ENCODE results near the gene PPP6R3. TPM values are rescaled to one million over a fixed set of nuclear protein-coding genes. Genes with fewer than 3 reads are reported as not detected.
"Not testable (repeated sequence)": the region's sequence is repeated elsewhere in the genome, so short reads cannot be mapped to it uniquely, and the experiment has no call there.

The PPP6R3 gene
- total RNA-seq, 3 donors from 2014 or later (not counting 1 experiment from before 2014, with no cell fraction given), result 148 to 176 (median 149) TPM

GRCh38 chr11:68632802-68633201, 172.2 kb downstream of the PPP6R3 start:
- Mint-ChIP-seq H3K27ac (no peak overlapping the region), H3K4me1 (no peaks in the 10 kb centered on the region), H3K9me3 (no peaks in the 10 kb centered on the region), H3K36me3 (no peaks in the 10 kb centered on the region), H3K4me3 (no peak overlapping the region), H3K27me3 (ENCODE audit: low read depth in 2 of 2) (peaks cover 11 to 14% of the 10 kb centered on the region in 2 donors)
- DNase-seq (peak in 1 of 2 donors; percentile 70), ATAC-seq (no peak)
- 64% methylated on average over 6 of the region's 6 CpGs for WGBS (ENCODE audit: insufficient coverage)
- H3K27me3 ChIP-seq (ENCODE audit: control insufficient read depth, insufficient read depth, low read length), result no peaks in the 10 kb centered on the region
- no peaks in the 10 kb centered on the region for H3K9me3 ChIP-seq (ENCODE audit: control insufficient read depth, insufficient read depth, low read length)
- no peaks in the 10 kb centered on the region for H3K36me3 ChIP-seq (ENCODE audit: control insufficient read depth, insufficient read depth, low read length)
- H3K4me1 ChIP-seq (ENCODE audit: control insufficient read depth, insufficient read depth, low read length), result no peaks in the 10 kb centered on the region
- no peak for TF ChIP-seq CTCF (IDR thresholded peaks at IDR 0.05)
- intact Hi-C loops (cut with micrococcal nuclease), result no loop called here
- H3K4me3 ChIP-seq (ENCODE audit: low read length), result no peak overlapping the region
- H3K27ac ChIP-seq (ENCODE audit: low read length), result no peak overlapping the region

GRCh38 chr11:68634606-68635005, 174.1 kb downstream of the PPP6R3 start:
- H3K27me3 Mint-ChIP-seq (ENCODE audit: low read depth in 2 of 2), result peaks cover 14% of the 10 kb centered on the region in 2 donors
- H3K4me3 ChIP-seq (ENCODE audit: low read length); intact Hi-C loops (cut with micrococcal nuclease); H3K36me3 Mint-ChIP-seq; ATAC-seq; H3K27ac ChIP-seq (ENCODE audit: low read length); H3K27me3 ChIP-seq (ENCODE audit: control insufficient read depth, insufficient read depth, low read length); H3K4me1 Mint-ChIP-seq; H3K4me3 Mint-ChIP-seq; DNase-seq; H3K36me3 ChIP-seq (ENCODE audit: control insufficient read depth, insufficient read depth, low read length); H3K4me1 ChIP-seq (ENCODE audit: control insufficient read depth, insufficient read depth, low read length); H3K9me3 ChIP-seq (ENCODE audit: control insufficient read depth, insufficient read depth, low read length); H3K27ac Mint-ChIP-seq; H3K9me3 Mint-ChIP-seq: not testable (repeated sequence)
- WGBS (ENCODE audit: insufficient coverage), result 68% methylated on average over 7 of the region's 7 CpGs

GRCh38 chr11:68635172-68635571, 174.6 kb downstream of the PPP6R3 start:
- peaks cover 14% of the 10 kb centered on the region in 2 donors for H3K27me3 Mint-ChIP-seq (ENCODE audit: low read depth in 2 of 2)
- H3K4me1 ChIP-seq (ENCODE audit: control insufficient read depth, insufficient read depth, low read length); DNase-seq; H3K27ac ChIP-seq (ENCODE audit: low read length); H3K27ac Mint-ChIP-seq; ATAC-seq; H3K9me3 ChIP-seq (ENCODE audit: control insufficient read depth, insufficient read depth, low read length); H3K27me3 ChIP-seq (ENCODE audit: control insufficient read depth, insufficient read depth, low read length); H3K4me3 Mint-ChIP-seq; H3K9me3 Mint-ChIP-seq; H3K36me3 Mint-ChIP-seq; H3K36me3 ChIP-seq (ENCODE audit: control insufficient read depth, insufficient read depth, low read length); H3K4me1 Mint-ChIP-seq; intact Hi-C loops (cut with micrococcal nuclease); H3K4me3 ChIP-seq (ENCODE audit: low read length): not testable (repeated sequence)
- 79% methylated on average over 5 of the region's 7 CpGs for WGBS (ENCODE audit: insufficient coverage)

- H3K27me3 ChIP-seq (ENCODE audit: control insufficient read depth, insufficient read depth, low read length); H3K4me3 Mint-ChIP-seq; intact Hi-C loops (cut with micrococcal nuclease); H3K27ac ChIP-seq (ENCODE audit: low read length); DNase-seq; H3K27ac Mint-ChIP-seq; H3K36me3 ChIP-seq (ENCODE audit: control insufficient read depth, insufficient read depth, low read length); H3K4me1 Mint-ChIP-seq; ATAC-seq; H3K9me3 Mint-ChIP-seq; H3K9me3 ChIP-seq (ENCODE audit: control insufficient read depth, insufficient read depth, low read length); H3K36me3 Mint-ChIP-seq; H3K4me1 ChIP-seq (ENCODE audit: control insufficient read depth, insufficient read depth, low read length); H3K4me3 ChIP-seq (ENCODE audit: low read length): not testable (repeated sequence)
- H3K27me3 Mint-ChIP-seq (ENCODE audit: low read depth in 2 of 2), result peaks cover 14% of the 10 kb centered on the region in 2 donors
- 90% methylated on average over 6 of the region's 10 CpGs for WGBS (ENCODE audit: insufficient coverage)
Observed at GRCh38 chr11:68635883-68636282, 175.3 kb downstream of the PPP6R3 start.

GRCh38 chr11:68639322-68639721, 178.8 kb downstream of the PPP6R3 start:
- ATAC-seq; intact Hi-C loops (cut with micrococcal nuclease); H3K27ac ChIP-seq (ENCODE audit: low read length); H3K4me3 ChIP-seq (ENCODE audit: low read length); H3K36me3 ChIP-seq (ENCODE audit: control insufficient read depth, insufficient read depth, low read length); H3K4me1 Mint-ChIP-seq; DNase-seq; H3K9me3 Mint-ChIP-seq; H3K27me3 ChIP-seq (ENCODE audit: control insufficient read depth, insufficient read depth, low read length); H3K9me3 ChIP-seq (ENCODE audit: control insufficient read depth, insufficient read depth, low read length); H3K4me3 Mint-ChIP-seq; H3K36me3 Mint-ChIP-seq; H3K27ac Mint-ChIP-seq; H3K4me1 ChIP-seq (ENCODE audit: control insufficient read depth, insufficient read depth, low read length): not testable (repeated sequence)
- 75% methylated on average over 3 of the region's 3 CpGs for WGBS (ENCODE audit: insufficient coverage)
- peaks cover 11 to 16% of the 10 kb centered on the region in 2 donors for H3K27me3 Mint-ChIP-seq (ENCODE audit: low read depth in 2 of 2)
